A549 (cell line): ENCODE results near the gene TUBGCP6. TPM values are rescaled to one million over a fixed set of nuclear protein-coding genes. Genes with fewer than 3 reads are reported as not detected.

Source experiments
- ATAC-seq, 2 experiments: fragments of 200-7000 bp in 1 of 2; fragments of >200 bp in 1 of 2; cut with Nextera tagmentation in 1 of 2; cut with Tn5 transposase in 1 of 2; 3 replicates each; pipeline versions ENCODE4 v1.8.0 to v1.9.1; 2018 to 2020; ENCODE audit warnings: mild to moderate bottlenecking in 1 of 2, moderate library complexity in 1 of 2
- CTCF ChIA-PET: fragments of 300-600 bp; sonication (Branson Sonifier 250); formaldehyde crosslinking; extraction: SDS; loops from one replicate; lab custom pipeline; 2021; ENCODE audit warnings: antibody characterized with exemption, inconsistent platforms; lab: Yijun Ruan, JAX
- POLR2A ChIA-PET: fragments of 350-600 bp; formaldehyde crosslinking; extraction: SDS; loops from one replicate; lab custom pipeline; 2021; ENCODE audit warnings: antibody characterized with exemption, inconsistent platforms; lab: Yijun Ruan, JAX
- DNase-seq, 2 experiments: peaks; one replicate each; pipeline versions ENCODE4 v3.0.0 to v3.0.0-alpha.2; 2011 to 2016; ENCODE audit warnings: low read depth in 1 of 2, low spot score in 1 of 2
- FAIRE-seq: peaks from 2 replicates; lab custom pipeline; 2011; peaks lifted over from hg19 to GRCh38; lab: Jason Lieb, UNC
- H3K27ac ChIP-seq, 2 experiments: fragments of >200 bp; sonication (Bioruptor Twin); formaldehyde crosslinking; 3 replicates each; pipeline ENCODE4 v1.5.1; 2016 to 2017
- H3K4me1 ChIP-seq: fragments of >200 bp; sonication (Bioruptor Twin); formaldehyde crosslinking; 3 replicates; pipeline ENCODE4 v1.6.1; 2016
- H3K4me2 ChIP-seq: fragments of >200 bp; sonication (Bioruptor Twin); formaldehyde crosslinking; 3 replicates; pipeline ENCODE4 v1.6.1; 2016
- H3K4me3 ChIP-seq: fragments of >200 bp; sonication (Bioruptor Twin); formaldehyde crosslinking; 3 replicates; pipeline ENCODE4 v1.5.1; 2016
- H3K9me3 ChIP-seq: fragments of >200 bp; sonication (Bioruptor Twin); formaldehyde crosslinking; 3 replicates; pipeline ENCODE4 v1.6.1; 2016
- CBX8 ChIP-seq: fragments of 200-600 bp; sonication (generic); IDR thresholded peaks from 2 replicates; pipeline ENCODE4 v1.6.1; 2016
- CEBPB ChIP-seq, 2 experiments: fragments of >200 bp in 1 of 2; sonication (Bioruptor Twin) in 1 of 2; formaldehyde crosslinking in 1 of 2; IDR thresholded peaks; 2 replicates each; pipeline ENCODE4 v1.6.1; 2012 to 2016
- CHD4 ChIP-seq: fragments of 200-600 bp; sonication (generic); IDR thresholded peaks from 2 replicates; pipeline ENCODE4 v1.6.1; 2016; ENCODE audit warnings: antibody characterized with exemption, mild to moderate bottlenecking, borderline replicate concordance
- EHMT2 ChIP-seq: fragments of 200-600 bp; sonication (generic); IDR thresholded peaks from 2 replicates; pipeline ENCODE4 v1.6.1; 2016; ENCODE audit warnings: antibody characterized with exemption, low read depth, mild to moderate bottlenecking, moderate library complexity
- HOXB5 ChIP-seq: fragments of 250-450 bp; sonication (Bioruptor Pico); IDR thresholded peaks from 2 replicates; pipeline ENCODE4 v1.5.0; 2020; ENCODE audit warnings: mild to moderate bottlenecking, moderate library complexity
- JUN ChIP-seq, 2 experiments: fragments of >200 bp; sonication (Bioruptor Twin); formaldehyde crosslinking; IDR thresholded peaks; 2 replicates in 1 of 2; 3 replicates in 1 of 2; pipeline ENCODE4 v1.6.1; 2016 to 2017
- NFE2L2 ChIP-seq: fragments of 150-350 bp; conservative IDR thresholded peaks from 2 replicates; pipeline ENCODE4 v1.6.1; 2014; ENCODE audit warnings: low read length
- PHF8 ChIP-seq: fragments of 200-600 bp; sonication (generic); IDR thresholded peaks from 2 replicates; pipeline ENCODE4 v1.6.1; 2016; ENCODE audit warnings: low read depth, mild to moderate bottlenecking, antibody characterized with exemption, moderate library complexity, borderline replicate concordance
- POLR2A ChIP-seq: IDR thresholded peaks from 2 replicates; pipeline ENCODE4 v1.6.1; 2012; ENCODE audit warnings: mild to moderate bottlenecking, low read length
- ZC3H11A ChIP-seq: fragments of 450-650 bp; IDR thresholded peaks from 2 replicates; pipeline ENCODE4 v1.6.1; 2014; ENCODE audit warnings: antibody characterized with exemption, mild to moderate bottlenecking
- ZFP36 ChIP-seq: fragments of 450-650 bp; IDR thresholded peaks from 2 replicates; pipeline ENCODE4 v1.6.1; 2014; ENCODE audit warnings: borderline replicate concordance; ENCODE audit not compliant: partially characterized antibody
- WGBS: methylation state at CpG from one replicate; pipeline ENCODE4 v1.1.6; 2017; ENCODE audit errors: missing lambda C conversion rate; 5-methylcytosine and 5-hydroxymethylcytosine counted together
- polyA plus RNA-seq, 4 experiments: library from polyadenylated mRNA; depleted of rRNA in 3 of 4; stranded (reverse); fragments of >200 nt; fragmentation: RNase III in 1 of 4; extraction: RNeasy Plus Mini Kit Qiagen cat#74134 plus additional on column Dnase treatment in 1 of 4; gene quantifications; 2 replicates in 3 of 4; 3 replicates in 1 of 4; pipeline ENCODE4 v1.2.3, GENCODE V29; 2011 to 2017
- TF ChIP-seq, protein P1 (sequence below): IDR thresholded peaks from 2 replicates; pipeline ENCODE4 v1.6.1; 2012; ENCODE audit warnings: low read depth, borderline replicate concordance
- TF ChIP-seq, protein P2 (sequence below): fragments of >200 bp; sonication (Bioruptor Twin); formaldehyde crosslinking; IDR thresholded peaks from 3 replicates; pipeline ENCODE4 v1.6.1; 2016
- TF ChIP-seq, protein P3 (sequence below): fragments of 250-450 bp; sonication (Bioruptor Pico); IDR thresholded peaks from 2 replicates; pipeline ENCODE4 v1.5.0; 2021; ENCODE audit warnings: mild to moderate bottlenecking, moderate library complexity, borderline replicate concordance

Gene TUBGCP6
- polyA plus RNA-seq, 2 of the 4 experiments (the other 2 are of a cell fraction), result 6.5 to 14.2 TPM

DNA sequence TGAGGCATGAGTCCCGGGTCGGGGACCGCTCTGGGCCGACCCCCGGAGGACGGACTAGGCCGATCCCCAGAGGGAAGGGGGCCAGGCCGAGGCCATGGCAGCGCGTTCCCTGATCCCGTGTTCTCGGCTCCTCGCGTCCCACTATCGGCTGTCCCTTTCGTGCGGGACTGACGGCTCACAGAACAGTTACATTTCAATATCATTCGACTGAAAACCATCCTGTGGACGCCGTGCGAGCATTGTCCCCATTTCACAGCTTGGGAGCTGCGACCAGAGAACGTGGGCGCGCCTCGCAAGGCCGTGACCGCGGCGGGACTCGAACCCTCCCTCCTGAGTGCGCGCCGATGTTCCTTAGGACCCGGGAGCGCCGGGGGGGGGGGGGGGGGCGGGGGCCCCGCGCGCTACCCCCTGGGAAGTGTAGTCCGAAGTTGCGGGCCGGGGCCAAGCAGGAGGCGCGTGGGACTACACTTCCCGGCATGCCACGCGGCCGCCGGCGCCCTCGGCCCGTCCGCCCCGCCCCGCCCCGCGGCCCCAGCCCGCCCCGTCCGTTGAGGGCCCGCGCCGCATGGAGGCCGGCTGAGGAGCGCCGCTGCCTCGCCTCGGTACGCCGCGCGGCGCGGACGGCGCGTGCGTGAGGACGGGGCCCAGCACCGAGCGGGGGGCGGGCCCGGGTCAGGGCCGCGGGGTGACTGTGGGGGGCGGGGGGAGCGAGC lies 59.3 kb downstream of the TUBGCP6 start, which contains the start of gene TRABD:
TSS of gene TRABD (plus strand) at position 539 of the 713 bp plus-strand sequence. CDS start 7,148 bp downstream, outside the sequence.
- ATAC-seq, result peak; percentile 42 to 56; a peak in 5 of 6 replicates
- 55% methylated on average over 14 of the region's 90 CpGs for WGBS
- peak; percentile 48 to 84 for DNase-seq
- no peak for TF ChIP-seq ZFP36
- peak; percentile 67; the same call in 1 of the 2 replicates for TF ChIP-seq CHD4
- no peak for TF ChIP-seq PHF8
- TF ChIP-seq JUN (IDR thresholded peaks at IDR 0.05), result peak in 1 of 2 experiments; percentile 16; a peak in 1 of 5 replicates
- TF ChIP-seq POLR2A, result peak; percentile 58
- CTCF ChIA-PET, result interaction anchor here (1.2 kb wide), 1 partner anchor 192 kb away, joined by 3 read pairs; no protein-coding TSS in a partner anchor
- FAIRE-seq, result no peak
- Histone ChIP-seq H3K27ac (peak within 1 kb of the TSS; percentile 84 to 99), H3K9me3 (no peaks in the 10 kb centered on the region), H3K4me2 (peak within 1 kb of the TSS; percentile 97), H3K4me3 (peak within 1 kb of the TSS; percentile 83), H3K4me1 (peaks cover 28% of the 10 kb centered on the region)
- POLR2A ChIA-PET, result no interaction called here

DNA sequence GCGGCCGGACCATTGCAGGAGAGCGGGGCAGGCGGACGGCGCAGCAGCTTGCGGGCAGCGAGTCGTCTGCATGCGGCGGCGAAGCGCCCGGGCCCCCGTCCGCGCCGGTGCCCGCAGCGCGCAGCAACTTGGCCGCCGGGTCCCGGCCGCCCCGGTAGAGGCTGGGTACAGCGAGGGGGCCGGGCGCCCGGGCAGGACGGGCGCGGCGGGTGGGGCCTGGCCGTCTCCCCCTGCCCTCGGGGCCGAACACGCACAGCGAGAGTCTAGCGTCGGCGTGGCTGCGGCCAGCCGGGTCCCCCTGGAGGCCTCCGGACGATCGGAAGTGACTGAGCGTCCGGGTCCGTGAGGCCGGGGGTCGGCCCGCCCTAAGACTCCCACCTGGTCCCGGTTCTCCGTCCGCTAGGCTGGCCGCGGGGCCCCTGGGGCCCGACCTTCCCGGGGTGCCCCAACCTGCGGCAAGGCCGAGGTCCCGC lies 59.9 kb downstream of the TUBGCP6 start:
- CTCF ChIA-PET, result interaction anchor here (1.2 kb wide), 1 partner anchor 191 kb away, joined by 3 read pairs; no protein-coding TSS in a partner anchor
- no peak for ATAC-seq
- Histone ChIP-seq H3K27ac (peak overlapping the region in 1 of 2 experiments; percentile 99; a peak in 3 of 6 replicates), H3K4me3 (no peak overlapping the region), H3K4me1 (peaks cover 25% of the 10 kb centered on the region), H3K9me3 (no peaks in the 10 kb centered on the region), H3K4me2 (no peak overlapping the region)
- POLR2A ChIA-PET, result no interaction called here
- WGBS, result 92% methylated on average over 8 of the region's 63 CpGs
- TF ChIP-seq EHMT2 (no peak), ZC3H11A (no peak), CBX8 (no peak)
- TF ChIP-seq, protein P1, sequence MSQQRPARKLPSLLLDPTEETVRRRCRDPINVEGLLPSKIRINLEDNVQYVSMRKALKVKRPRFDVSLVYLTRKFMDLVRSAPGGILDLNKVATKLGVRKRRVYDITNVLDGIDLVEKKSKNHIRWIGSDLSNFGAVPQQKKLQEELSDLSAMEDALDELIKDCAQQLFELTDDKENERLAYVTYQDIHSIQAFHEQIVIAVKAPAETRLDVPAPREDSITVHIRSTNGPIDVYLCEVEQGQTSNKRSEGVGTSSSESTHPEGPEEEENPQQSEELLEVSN, result no peak
- no peak for FAIRE-seq
- DNase-seq, result no peak

DNA sequence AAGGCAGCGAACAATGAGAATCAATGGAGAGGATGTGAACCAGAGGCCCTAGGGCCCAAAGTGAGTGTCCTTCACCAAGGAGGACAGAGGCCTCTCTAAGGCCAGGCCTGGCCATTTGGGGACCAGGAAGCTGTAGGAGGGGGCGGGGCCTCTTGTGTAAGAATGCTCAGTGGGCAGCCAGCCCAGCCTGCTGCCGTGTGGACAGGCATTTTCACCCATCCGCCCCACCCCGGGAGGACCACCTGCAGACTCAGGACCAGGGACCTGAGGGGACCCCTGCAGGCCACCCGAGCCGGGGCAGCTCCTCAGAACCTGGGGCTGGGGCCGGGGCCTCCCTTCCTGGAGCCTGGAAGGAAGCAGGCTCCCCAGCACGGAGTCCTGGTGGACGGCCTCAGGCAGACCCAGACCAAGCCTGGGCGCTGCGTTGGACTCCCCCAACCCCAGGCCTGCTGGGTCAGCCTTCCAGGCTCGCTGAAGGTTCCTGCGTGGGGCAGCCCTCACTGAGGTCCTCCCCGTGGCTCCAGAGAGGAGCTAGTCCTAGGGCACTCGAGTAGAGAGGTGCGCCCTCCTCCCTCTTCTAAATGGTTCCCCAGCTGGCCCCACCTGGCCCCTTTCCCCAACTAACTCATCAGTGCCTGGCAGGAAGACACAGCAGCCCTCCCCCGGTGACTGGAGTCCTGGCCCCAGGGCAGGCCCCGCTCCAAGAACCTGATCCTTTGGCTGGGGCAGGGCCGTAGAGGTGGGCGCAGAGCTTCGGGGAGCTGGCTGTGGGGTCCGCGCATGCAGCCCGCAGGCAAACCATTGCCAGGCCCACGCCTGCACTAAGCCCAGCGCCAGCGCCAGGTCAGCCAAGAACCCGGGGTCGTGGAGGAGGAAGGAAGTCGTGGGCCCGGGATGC lies 60.6 kb downstream of the TUBGCP6 start:
- Histone ChIP-seq H3K4me2 (peak overlapping the region; percentile 17; the same call in 1 of the 3 replicates), H3K4me1 (peaks cover 18% of the 10 kb centered on the region; the same call in 2 of the 3 replicates), H3K9me3 (no peaks in the 10 kb centered on the region), H3K27ac (peak overlapping the region; percentile 27 to 76; a peak in 3 of 6 replicates), H3K4me3 (no peak overlapping the region)
- FAIRE-seq, result no peak
- ChIA-PET CTCF (interaction anchor here (1.2 kb wide), 1 partner anchor 191 kb away, joined by 3 read pairs; no protein-coding TSS in a partner anchor), POLR2A (no interaction called here)
- WGBS, result 94% methylated on average over 18 of the region's 32 CpGs
- TF ChIP-seq CBX8, result no peak
- TF ChIP-seq, protein P2, sequence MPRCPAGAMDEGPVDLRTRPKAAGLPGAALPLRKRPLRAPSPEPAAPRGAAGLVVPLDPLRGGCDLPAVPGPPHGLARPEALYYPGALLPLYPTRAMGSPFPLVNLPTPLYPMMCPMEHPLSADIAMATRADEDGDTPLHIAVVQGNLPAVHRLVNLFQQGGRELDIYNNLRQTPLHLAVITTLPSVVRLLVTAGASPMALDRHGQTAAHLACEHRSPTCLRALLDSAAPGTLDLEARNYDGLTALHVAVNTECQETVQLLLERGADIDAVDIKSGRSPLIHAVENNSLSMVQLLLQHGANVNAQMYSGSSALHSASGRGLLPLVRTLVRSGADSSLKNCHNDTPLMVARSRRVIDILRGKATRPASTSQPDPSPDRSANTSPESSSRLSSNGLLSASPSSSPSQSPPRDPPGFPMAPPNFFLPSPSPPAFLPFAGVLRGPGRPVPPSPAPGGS, result no peak
- TF ChIP-seq, protein P3, sequence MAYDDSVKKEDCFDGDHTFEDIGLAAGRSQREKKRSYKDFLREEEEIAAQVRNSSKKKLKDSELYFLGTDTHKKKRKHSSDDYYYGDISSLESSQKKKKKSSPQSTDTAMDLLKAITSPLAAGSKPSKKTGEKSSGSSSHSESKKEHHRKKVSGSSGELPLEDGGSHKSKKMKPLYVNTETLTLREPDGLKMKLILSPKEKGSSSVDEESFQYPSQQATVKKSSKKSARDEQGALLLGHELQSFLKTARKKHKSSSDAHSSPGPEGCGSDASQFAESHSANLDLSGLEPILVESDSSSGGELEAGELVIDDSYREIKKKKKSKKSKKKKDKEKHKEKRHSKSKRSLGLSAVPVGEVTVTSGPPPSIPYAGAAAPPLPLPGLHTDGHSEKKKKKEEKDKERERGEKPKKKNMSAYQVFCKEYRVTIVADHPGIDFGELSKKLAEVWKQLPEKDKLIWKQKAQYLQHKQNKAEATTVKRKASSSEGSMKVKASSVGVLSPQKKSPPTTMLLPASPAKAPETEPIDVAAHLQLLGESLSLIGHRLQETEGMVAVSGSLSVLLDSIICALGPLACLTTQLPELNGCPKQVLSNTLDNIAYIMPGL (CRISPR knock-in tag), result no peak
- TF ChIP-seq HOXB5, result no peak
- 0 out of 4 replicates have a peak, but pooled peaks of 1 of the 2 experiments have one; percentile 20 for TF ChIP-seq CEBPB (IDR thresholded peaks at IDR 0.05)
- TF ChIP-seq NFE2L2, result no peak
- ATAC-seq, result peak; percentile 25 to 46; a peak in 4 of 6 replicates
- DNase-seq, result peak in 1 of 2 experiments; percentile 49
